HS-5 (cell line): Measurements from ENCODE around the gene SND1.

Experiments
- DNase-seq: peaks from one replicate; pipeline ENCODE4 v3.0.0-alpha.2; 2012; ENCODE audit warnings: low read depth

The SND1 gene

DNA sequence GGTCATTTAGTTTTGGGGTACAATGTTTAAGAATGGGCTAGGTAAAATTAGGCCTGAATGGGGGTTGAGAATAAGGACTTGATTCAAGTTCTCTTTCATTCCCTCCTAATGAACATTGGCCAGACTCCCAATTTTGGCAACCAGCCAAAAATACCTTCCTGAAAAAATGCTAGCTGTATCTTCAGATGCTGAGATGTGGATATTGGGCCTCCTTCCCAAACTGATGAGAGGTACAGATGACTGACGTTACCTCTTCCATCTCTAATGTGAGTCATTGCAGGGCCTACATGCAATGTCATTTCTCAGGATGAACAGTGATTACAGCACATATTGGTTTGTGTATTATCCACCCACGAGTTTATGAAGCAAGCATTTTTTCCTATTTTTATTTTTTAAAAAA is 151.6 kb downstream of the SND1 start:
- no peak for DNase-seq

DNA sequence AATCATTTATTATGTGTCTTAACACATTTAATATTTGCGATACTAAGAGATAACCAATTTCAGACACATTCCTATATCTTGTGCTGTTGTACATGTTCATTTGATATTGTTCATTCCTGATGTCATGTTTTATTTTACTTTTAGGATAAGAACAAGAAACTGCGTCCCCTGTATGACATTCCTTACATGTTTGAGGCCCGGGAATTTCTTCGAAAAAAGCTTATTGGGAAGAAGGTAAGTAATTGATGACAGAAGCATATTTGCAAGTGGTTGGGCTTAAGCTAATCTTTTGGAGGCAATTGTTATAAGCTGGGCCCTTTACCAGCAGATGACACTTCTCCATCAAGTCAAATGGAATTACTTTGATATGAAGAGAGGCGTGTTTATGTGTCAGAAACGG is 155.3 kb downstream of the SND1 start:
- no peak for DNase-seq

DNA sequence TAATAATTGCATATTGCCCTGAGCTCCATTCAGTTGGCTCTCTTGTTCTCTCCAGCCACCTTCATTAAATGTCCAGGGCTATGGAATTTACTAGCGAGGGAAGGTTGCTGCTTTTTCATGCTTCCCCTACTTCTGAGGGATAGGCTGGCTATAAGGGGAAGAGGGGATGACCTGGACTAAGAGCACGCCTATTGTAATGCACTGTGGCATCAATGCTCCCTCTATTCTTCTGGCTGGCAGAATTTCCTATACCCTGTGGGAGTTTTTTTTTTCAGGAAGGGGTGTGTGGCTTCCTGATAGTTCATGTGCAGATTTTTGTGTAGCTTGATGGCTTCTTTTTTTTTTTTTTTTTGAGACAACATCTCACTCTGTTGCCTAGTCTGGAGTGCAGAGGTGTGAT is 155.8 kb downstream of the SND1 start:
- no peak for DNase-seq

DNA sequence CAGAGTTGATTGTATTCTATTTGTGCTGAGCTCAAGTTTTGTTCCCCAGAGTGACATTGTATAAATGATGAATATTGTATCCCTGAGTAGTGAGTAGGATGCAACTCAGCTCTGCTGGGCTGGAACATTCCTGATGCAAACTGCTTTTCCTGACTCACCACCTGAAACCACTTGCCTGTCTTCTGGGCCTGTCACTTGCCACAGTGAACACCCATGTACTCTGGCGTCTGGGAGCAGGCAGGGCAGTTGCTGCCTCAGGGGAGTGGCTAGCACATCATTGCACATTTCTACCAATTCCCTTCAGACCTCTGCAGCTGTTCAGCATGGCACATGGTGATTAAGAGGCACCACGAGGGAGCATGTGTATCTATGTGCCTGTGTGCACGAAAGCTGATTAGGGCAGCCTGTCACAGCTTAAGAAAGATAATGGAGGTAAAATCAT is 157.3 kb downstream of the SND1 start:
- DNase-seq: no peak

DNA sequence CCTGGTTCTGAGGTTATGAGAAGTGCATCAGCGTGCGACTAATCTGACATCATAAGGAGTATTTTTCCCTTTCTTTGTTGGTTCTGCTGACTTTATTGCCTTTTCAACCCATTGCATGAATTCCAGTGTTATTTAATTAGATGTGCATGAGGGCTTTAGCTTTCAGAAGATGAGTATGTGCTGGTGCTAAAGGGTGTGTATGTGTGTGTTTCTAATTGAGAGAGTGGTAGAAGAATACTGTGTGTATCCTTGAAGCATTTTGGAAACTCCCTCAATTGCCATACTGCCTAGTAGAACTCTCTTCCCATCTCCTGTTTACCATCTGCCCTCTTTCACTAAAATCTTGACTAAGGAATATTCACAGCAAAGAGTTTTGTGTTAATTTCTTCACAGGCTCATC is 158.1 kb downstream of the SND1 start:
- no peak for DNase-seq

DNA sequence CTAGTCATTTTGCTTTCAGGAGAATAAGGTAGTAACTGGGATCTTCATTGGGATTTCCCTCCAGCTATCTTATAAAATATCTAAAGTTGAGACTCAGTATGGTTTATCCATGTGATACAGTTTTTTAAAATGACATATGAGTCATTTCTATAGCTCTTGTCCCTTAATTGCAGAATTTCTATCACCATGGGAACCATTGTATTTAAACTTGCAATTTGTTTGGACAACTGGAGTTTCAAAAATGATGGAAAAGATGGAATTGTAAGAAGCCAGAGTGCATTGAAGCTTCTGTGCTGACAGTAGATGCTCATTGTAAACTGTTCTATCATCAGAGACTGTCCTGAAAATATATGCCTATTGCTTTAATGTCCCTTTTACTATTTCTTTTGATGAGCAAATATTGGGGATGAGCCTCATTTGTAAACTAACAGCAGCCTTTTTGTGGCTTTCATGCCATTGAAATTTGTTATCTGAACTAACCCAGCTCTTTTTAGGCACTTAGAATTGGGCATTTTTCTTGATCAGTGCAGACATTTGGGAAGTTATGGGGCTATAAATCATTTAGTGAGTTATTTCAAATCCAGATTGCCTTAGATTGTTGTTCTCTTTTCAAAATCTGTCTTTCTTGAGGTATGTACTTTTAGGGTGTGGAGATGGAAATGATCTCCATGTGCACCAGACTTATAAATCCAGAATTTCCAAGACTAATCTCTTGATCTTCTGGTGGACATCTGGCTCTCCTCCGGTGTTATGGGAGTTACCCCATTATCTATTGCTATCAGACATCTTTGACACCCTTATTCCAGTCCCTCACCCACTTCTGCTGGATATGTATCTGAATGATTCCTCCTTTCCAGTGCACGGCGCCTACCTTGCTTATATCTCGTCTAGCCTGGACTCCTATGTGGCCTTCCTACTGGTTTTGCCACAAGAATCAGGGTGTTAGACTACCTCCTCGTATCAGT is 159.0 kb downstream of the SND1 start:
- DNase-seq: no peak

DNA sequence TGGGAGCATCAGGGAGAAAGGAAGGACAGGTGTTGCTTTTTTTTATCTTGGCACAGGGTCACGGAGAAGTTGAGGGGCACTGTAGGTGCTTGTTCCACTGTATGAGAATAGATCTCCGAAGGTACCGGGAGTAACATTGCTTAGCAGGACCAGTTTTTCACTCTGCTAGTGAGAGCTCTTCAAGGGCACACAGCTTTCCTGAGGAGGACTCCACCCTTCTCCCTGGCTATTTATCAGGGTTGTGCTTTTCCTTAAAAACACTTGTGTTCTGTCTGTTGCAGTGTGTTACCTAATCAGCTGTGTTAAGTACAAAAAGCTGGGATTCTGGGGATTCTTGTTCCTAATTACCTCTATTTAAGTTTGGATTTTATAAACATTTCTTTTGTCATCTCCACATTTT is 160.5 kb downstream of the SND1 start:
- DNase-seq: no peak

DNA sequence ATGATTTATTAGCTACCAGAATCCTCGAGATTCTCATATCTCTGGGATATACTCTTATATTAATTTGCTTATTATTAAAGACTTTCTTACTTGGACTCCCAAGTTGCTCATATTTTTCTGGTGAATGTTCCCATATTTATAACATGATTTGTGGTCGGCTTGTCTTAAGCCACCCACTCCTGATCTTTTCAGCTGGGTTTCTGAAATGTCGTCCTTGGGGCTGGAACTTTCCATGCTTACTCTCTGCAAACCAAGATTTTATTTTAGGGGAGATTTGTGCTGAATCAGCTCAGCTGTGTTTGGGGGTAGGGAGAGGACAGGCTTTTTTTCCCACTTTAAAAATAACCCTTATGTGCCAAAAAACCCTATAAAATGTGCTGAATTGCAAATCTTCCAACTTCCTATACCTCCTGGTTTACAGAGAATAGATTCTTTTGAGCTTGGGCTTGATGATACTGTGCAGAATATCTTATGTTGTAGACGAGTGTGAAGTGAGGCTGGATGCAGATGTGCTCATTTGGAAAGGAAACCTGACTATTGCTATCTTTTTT is 162.1 kb downstream of the SND1 start:
- DNase-seq: no peak

DNA sequence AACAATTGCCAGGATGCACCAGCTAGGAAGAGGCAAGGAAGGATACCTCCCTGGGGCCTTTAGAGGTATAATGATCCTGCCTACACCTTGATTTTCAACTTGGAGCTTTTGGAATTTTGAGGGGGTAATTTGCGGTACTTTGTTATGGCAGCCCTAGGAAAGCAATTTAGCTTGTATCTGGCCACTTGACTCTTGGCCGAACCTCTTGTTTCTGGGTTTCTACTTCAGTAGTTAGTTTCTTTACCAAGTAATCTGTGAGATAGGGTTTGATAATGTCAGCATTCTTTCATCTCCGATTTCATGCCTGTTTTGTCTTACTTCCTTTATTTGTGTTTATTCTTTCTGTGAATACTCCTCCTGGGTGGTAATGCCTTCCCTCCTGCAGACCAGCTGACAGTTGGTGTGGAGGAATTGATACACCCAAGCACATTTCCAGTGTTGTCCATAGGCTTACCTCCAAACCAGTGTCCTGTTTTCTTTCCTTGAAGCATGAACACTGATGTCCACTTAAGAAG is 163.7 kb downstream of the SND1 start:
- DNase-seq: no peak

DNA sequence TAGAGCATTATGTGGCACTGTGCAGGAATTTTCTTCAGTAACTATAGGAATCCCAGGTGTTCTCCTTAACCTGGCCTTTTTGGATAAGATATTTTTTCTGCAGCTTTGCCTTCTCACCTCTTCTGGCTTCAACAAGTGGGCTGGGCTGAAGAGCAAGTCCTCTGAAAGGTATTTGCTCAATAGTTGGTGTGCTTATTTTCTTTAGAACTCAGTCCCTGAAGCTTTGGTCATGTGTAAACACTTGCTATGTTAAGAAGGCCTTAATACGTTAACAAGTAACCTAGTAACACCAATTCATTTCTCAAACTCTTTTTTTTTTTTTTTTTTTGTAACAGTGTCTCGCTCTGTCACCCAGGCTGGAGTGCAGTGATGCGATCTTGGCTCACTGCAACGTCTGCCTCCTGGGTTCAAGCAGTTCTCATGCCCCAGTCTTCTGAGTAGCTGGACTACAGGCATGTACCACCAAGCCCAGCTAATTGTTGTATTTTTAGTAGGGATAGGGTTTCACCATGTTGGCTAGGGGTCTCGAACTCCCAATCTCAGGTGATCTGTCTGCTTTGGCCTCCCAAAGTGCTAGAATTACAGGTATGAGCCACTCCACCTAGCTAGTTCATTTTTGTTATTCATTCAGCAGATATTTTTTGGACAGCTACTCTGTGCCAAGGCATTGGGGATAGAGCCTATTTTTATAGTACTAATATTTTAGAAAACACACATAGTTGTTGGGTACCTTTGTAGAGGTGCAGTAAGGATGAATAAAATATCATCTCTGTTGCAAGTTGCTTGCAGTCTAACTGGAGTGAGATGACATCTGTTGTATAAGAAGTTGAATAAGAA is 164.6 kb downstream of the SND1 start:
- no peak for DNase-seq

DNA sequence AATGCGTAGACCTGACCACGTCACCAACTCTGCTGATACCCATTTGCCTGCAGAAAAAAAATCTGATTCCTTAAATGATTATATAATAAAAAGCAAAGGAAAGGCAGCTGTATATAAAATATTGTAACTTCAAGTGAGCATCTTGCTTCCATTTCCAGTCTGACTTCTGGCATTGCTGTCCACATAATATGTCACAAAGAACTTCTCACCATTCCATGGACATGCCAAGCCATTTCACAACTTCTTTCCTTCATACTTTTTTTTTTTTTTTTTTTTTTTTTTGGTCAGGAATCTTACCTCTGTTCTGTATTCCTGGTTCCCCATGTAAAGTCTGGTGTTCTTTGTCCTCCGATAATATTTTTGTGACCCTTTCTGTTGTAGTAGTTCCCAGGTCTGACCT is 165.5 kb downstream of the SND1 start:
- no peak for DNase-seq

DNA sequence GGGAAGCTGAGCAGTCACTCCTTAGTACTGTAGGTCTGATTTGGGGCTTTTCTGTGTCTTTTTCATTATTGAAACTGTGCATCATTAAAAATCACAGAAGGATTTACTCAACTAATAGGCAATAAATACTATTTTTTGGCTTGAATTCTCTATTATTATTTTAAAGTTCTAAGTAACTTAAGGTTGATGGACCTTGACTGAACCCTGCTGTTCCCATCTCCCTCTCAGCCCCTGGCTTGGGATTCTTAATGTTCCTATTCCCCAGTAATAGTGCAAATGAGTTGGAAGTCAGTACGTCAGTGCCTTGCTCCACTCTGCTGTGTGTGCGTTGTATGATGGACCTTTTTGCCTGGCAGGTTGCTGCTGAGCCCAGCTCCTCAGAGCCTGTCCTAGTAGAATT is 166.3 kb downstream of the SND1 start:
- no peak for DNase-seq

DNA sequence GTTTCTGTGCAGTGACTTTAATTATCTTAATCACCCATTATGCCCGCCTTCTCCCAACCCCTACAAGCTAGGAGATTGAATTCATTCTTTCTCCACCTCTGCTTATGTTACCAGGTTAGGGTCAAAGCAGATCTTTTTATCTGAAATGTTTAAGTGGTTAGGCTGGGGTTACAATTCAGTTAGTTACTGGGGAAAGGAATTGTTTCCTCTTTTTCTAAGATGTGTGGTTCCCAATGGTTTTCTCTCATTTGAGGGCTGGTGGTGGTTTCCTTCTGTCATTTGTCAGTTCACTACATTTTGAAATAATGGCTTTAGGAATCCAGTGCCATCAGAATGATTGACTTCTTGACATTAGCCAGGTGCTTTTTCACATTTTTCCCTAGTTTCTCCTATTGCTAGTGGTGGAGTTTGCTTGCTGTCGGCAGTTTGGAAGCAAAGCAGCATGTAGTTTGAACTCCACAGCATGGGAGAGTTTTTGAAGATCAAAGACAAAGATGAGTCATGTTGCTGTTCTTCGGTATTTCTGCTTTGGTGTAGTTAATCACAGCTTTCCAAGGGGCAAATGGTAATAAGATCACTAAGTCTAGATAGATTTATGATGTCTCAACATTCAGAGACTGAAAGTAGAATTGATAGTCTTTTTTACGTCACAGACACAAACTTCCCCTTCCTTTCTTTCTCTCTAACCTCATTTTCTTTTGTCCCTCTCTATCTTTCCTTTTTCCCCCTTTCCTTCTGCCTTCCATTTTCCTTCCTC is 168.2 kb downstream of the SND1 start:
- no peak for DNase-seq

DNA sequence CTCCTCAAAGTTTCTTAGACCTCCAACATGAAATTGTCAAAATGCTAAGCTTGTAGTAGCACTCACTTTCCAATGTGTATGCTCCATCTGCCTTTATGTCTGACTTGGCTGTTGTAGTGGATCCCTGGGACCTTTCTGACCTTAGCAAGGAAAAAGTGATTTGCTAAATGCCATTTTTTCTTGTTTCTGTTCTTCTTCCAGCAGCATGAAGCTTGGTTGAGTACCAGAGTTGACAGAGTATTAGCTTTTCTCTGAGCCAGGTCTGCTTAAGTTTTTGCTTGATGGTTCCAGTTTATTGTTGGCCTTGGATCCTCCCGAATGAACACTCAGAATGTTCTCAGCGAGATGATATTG is 168.7 kb downstream of the SND1 start:
- DNase-seq: no peak

DNA sequence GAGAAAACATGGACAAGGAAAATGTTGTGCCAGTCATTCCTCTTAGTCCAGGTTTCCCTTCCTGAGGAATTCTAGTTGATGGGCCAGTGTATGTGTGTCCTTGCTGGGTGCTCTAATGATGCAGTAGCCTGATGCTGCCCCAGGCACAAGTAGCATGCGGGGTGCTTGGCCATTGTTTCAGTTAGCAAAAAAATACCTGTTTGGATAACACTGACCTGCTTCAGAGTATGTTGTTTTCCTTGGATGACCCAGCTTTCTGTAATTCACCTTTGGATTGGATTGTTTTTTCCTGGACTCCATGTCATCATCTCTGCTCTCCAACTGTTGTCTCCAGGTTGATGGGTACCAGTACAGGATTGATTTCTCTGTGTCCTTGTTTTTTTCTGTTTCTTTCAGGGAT is 169.2 kb downstream of the SND1 start:
- no peak for DNase-seq

DNA sequence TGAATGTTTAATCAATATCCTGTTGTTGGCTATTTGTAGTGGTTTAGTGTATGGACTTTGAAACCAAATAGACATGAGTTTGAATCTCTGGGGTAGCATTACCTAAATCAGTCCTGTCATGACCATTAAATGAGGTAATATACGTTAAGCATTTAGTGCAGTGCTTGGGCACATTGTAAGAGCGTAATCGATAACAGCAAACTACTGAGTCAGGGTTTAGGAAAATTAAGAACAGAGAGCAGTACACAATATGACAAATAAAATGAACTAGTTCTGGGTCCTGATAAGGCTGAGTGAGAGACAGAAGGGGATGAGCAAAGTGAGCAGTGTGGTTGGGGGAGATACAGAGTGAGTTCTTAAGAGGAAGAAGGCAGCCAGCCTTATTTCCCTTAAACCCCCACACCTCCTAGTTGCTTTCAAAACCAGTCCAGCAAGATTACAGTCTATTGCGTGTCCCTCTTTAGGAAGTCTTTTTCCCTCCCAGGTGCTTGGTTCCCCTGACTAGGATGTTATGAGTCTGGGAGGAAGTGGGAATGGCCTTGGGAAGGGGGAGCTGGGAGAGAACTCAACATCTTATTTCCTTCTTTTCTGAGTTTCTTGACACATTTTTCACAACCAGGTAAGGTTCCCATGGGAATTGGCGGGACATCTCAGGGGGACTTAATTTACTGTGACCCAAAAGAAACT is 171.0 kb downstream of the SND1 start:
- DNase-seq: no peak

DNA sequence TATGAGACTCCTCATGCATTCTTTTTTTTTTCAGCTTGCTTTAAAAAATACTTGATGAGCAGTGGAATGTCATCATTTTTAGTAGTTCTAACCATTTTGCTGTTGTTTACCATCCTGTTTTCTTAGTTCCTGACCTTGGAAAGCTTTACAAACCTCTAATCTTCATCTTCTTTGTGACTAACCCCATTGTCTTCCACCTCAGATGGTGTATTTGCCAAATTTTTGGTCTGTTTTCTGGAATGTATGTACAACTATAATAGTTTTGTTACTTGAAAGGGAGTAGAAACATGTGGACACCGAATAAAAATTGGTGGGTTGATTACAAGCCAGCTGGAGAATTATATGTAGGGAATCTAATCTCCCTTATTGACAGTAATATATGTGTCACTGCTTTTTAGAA is 172.7 kb downstream of the SND1 start:
- DNase-seq: no peak

DNA sequence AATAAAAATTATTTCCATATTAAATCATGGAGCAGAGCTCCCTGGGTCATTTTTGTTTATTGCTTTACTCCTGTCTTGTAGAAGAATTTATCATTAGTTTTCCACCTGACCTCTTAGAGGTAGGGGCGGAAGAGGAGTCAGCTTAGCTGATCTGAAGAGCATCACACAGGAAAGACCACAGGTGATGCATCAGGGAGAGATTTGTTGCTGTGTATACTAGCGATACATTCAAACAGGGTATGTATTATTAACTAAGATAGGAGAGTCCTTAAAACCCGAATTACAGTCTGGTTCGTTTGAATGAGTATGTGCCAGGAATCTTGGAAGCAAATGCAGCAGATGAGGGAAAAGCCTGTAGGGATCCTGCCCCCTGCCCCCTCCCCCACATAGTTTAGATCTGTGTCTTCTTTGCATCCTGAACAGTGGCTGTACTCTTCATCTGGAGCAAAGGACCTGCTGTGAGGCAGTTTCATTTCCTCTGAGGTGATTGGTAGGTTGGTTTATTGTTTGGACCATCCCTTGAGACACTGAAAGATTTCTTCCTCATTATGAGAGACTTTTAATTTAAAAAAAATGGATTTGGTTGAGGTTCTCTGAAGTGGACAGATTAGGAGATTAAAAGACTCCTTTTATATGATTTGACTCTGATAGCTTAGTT is 177.0 kb downstream of the SND1 start:
- no peak for DNase-seq

DNA sequence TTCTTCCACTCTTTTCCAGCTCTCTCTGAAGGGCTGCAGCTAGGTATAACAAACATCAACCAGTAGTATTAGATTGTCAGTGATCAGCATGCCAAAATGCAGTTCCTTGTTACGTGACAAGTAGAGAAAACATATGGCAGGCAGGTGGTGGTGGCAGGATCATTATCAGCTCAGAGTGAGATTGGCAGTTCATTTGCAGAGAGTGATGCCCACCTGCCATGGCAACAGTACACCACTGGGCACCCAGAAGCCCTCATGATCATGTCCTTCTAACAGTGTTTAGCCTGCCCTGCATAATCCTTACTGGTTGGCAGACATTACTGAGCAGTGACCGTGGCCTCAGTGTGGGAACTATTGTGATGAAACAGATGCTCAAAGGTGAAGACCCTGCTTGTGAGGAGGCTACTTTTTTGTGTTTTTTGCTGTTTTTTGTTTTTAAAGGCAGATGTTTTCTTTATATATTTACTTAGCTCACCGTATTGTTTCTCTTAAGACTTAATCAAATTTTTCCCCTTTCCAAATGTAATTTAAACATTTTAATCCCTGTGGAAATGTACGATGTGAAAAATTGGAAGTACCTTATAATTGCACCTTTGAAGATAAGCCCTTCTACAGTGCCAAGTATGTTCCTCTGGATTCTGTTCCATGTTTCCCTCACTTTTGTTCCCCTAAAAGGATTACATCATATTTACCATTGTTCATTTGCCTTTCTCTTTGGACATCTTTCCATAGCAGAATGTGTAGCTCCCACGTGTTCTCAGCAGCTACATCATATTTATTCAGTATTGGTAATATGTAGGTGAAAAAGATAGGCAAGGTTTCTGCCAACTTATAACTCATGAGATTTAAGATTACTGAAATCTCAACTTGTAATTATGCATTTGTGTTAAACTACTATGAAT is 179.6 kb downstream of the SND1 start:
- DNase-seq: no peak

DNA sequence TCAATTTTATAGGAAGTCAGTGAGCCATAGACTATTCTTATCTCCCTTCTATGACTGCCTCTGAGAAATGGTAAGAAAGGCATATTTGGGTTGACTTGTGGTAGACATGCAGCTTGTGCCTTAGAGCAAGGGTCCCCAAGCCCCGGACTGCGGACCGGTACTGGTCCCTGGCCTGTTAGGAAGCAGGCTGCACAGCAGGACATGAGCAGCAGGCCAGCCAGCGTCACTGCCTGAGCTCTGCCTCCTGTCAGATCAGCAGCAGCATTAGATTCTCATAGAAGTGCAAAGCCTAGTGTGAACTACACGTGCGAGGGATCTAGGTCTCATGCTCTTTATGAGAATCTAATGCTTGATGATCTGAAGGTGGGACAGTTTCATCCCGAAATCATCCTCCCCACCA is 180.6 kb downstream of the SND1 start:
- DNase-seq: no peak
